Measurements from ENCODE around the gene OR51B6.
A peak's percentile ranks its signal among the peaks of the same experiment; 100 is the strongest.
"Not testable (repeated sequence)": the region's sequence is repeated elsewhere in the genome, so short reads cannot be mapped to it uniquely, and the experiment has no call there.

The OR51B6 gene

DNA sequence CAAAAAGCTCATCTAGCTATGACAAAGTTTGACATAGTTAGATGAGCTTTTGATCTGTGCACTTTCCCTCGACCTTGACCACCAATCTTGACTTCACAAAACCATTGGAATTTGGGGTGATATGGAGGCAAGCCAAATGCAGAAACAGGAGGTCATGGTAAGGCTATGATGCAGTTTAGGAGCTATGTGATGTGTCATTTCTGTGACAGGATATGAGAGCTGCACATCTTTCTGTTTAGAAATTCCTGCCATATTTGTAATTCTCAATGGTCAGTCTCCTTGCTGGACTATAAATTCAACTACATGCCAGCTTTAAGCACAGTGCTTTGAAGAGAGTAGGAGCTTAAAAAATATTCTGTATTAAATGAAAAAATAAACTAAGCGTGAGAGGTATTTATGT is 12.9 kb downstream of the OR51B6 start:
- no peak overlapping the region for H4K91ac ChIP-seq (ENCODE audit: low read depth, low read length)
- no peak overlapping the region for H3K4me2 ChIP-seq (ENCODE audit: low read length)
- no peak overlapping the region for H3K23ac ChIP-seq (ENCODE audit: low read length)
- no peak overlapping the region for H4K8ac ChIP-seq (ENCODE audit: low read depth, low read length)
- no peaks in the 10 kb centered on the region for H3K9me3 ChIP-seq (ENCODE audit: insufficient read depth, low read depth, low read length)
- no peak overlapping the region for H3K9ac ChIP-seq (ENCODE audit: low read length)
- H3K79me1 ChIP-seq (ENCODE audit: low read length) = no peaks in the 10 kb centered on the region
- no peak overlapping the region for H2AFZ ChIP-seq (ENCODE audit: insufficient read depth, low read length, poor library complexity)
- no peak overlapping the region for H2AK5ac ChIP-seq (ENCODE audit: low read length)
- peak in 1 of 2 donors; percentile 51 for DNase-seq
- H3K4me1 ChIP-seq (ENCODE audit: control insufficient read depth in 1 of 2, insufficient read depth in 2 of 2, low read length in 2 of 2) = peaks cover 0 to 3% of the 10 kb centered on the region in 2 experiments
- no peak overlapping the region for H3K18ac ChIP-seq (ENCODE audit: low read length)
- H2BK120ac ChIP-seq (ENCODE audit: insufficient read depth, low read length, poor library complexity) = no peak overlapping the region
- no peak overlapping the region for H2BK12ac ChIP-seq (ENCODE audit: low read length)
- H3K4me3 ChIP-seq (ENCODE audit: low read depth, low read length) = no peak overlapping the region
- no peaks in the 10 kb centered on the region for H3K79me2 ChIP-seq (ENCODE audit: control insufficient read depth, insufficient read depth, low read length, poor library complexity)
- H3K4ac ChIP-seq (ENCODE audit: low read depth, low read length) = no peak overlapping the region
- no peak overlapping the region for H3K27ac ChIP-seq (ENCODE audit: low read depth, low read length)
- no peak overlapping the region for H3K14ac ChIP-seq (ENCODE audit: low read length)
- H3K36me3 ChIP-seq (ENCODE audit: control insufficient read depth in 1 of 2, insufficient read depth in 2 of 2, low read length in 2 of 2) = no peaks in the 10 kb centered on the region
- no peaks in the 10 kb centered on the region for H3K27me3 ChIP-seq (ENCODE audit: insufficient read depth, low read length)
- no CpG with 5 or more reads among the region's 2 CpGs for WGBS (ENCODE audit: extremely low coverage, insufficient coverage, insufficient read length)
- no peak overlapping the region for H2BK5ac ChIP-seq (ENCODE audit: low read depth, low read length, poor library complexity)
- H4K12ac ChIP-seq (ENCODE audit: low read depth, low read length) = no peak overlapping the region

DNA sequence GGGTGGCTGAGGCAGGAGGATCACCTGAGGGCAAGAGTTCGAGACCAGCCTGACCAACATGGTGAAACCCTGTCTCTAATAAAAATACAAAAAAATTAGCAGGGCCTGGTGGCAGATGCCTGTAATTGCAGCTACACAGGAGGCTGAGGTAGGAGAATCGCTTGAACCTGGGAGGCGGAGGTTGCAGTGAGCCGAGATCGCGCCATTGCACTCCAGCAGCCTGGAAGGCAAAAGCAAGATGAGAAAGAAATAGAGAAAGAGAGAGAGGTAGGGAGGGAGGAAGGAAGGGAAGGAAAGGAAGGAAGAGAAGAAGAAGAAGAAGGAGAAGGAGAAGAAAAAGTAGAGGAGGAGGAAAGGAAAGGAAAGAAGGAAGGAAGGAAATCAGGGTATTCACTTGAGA is 15.1 kb downstream of the OR51B6 start:
- not testable (repeated sequence) for H4K8ac ChIP-seq (ENCODE audit: low read depth, low read length); H3K4ac ChIP-seq (ENCODE audit: low read depth, low read length); H3K79me2 ChIP-seq (ENCODE audit: control insufficient read depth, insufficient read depth, low read length, poor library complexity); H4K12ac ChIP-seq (ENCODE audit: low read depth, low read length); H3K4me2 ChIP-seq (ENCODE audit: low read length); H3K4me1 ChIP-seq (ENCODE audit: control insufficient read depth in 1 of 2, insufficient read depth in 2 of 2, low read length in 2 of 2); H3K27me3 ChIP-seq (ENCODE audit: insufficient read depth, low read length); H3K18ac ChIP-seq (ENCODE audit: low read length); H2BK12ac ChIP-seq (ENCODE audit: low read length); H3K9me3 ChIP-seq (ENCODE audit: insufficient read depth, low read depth, low read length); H3K4me3 ChIP-seq (ENCODE audit: low read depth, low read length); H2AK5ac ChIP-seq (ENCODE audit: low read length); H3K79me1 ChIP-seq (ENCODE audit: low read length); H3K27ac ChIP-seq (ENCODE audit: low read depth, low read length); H2AFZ ChIP-seq (ENCODE audit: insufficient read depth, low read length, poor library complexity); DNase-seq; H3K14ac ChIP-seq (ENCODE audit: low read length); H3K36me3 ChIP-seq (ENCODE audit: control insufficient read depth in 1 of 2, insufficient read depth in 2 of 2, low read length in 2 of 2); H3K9ac ChIP-seq (ENCODE audit: low read length); H4K91ac ChIP-seq (ENCODE audit: low read depth, low read length); H2BK120ac ChIP-seq (ENCODE audit: insufficient read depth, low read length, poor library complexity); H2BK5ac ChIP-seq (ENCODE audit: low read depth, low read length, poor library complexity); H3K23ac ChIP-seq (ENCODE audit: low read length)
- no CpG with 5 or more reads among the region's 6 CpGs for WGBS (ENCODE audit: extremely low coverage, insufficient coverage, insufficient read length)

DNA sequence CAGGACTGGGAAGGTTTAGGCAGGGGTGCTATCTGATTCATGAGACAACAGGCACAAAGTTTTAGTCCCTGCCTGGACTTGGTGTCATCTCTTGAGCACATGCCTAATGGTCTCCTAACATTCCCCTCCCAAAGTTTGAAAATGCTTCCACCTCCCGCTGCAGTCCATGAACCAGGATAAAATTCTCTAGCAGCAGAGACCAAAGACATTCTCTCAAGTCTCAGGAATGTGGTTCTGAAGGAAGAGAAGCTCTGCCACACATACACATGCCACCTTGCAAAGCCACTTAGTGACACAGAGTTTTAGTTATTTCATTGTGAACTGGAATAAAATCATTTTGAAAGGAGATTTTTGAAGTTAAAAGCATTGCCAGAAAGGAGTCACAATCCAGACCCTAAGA is 15.5 kb downstream of the OR51B6 start:
- no peak overlapping the region for H2BK120ac ChIP-seq (ENCODE audit: insufficient read depth, low read length, poor library complexity)
- H3K4me2 ChIP-seq (ENCODE audit: low read length) = no peak overlapping the region
- H2AK5ac ChIP-seq (ENCODE audit: low read length) = no peak overlapping the region
- H3K27ac ChIP-seq (ENCODE audit: low read depth, low read length) = no peak overlapping the region
- no peak overlapping the region for H3K23ac ChIP-seq (ENCODE audit: low read length)
- H3K79me2 ChIP-seq (ENCODE audit: control insufficient read depth, insufficient read depth, low read length, poor library complexity) = no peaks in the 10 kb centered on the region
- no peak overlapping the region for H4K8ac ChIP-seq (ENCODE audit: low read depth, low read length)
- H4K91ac ChIP-seq (ENCODE audit: low read depth, low read length) = no peak overlapping the region
- no peaks in the 10 kb centered on the region for H3K79me1 ChIP-seq (ENCODE audit: low read length)
- H3K4ac ChIP-seq (ENCODE audit: low read depth, low read length) = no peak overlapping the region
- WGBS (ENCODE audit: extremely low coverage, insufficient coverage, insufficient read length) = no CpG with 5 or more reads among the region's 1 CpG
- H3K9me3 ChIP-seq (ENCODE audit: insufficient read depth, low read depth, low read length) = no peaks in the 10 kb centered on the region
- no peak overlapping the region for H2AFZ ChIP-seq (ENCODE audit: insufficient read depth, low read length, poor library complexity)
- H2BK5ac ChIP-seq (ENCODE audit: low read depth, low read length, poor library complexity) = no peak overlapping the region
- H3K36me3 ChIP-seq (ENCODE audit: control insufficient read depth in 1 of 2, insufficient read depth in 2 of 2, low read length in 2 of 2) = no peaks in the 10 kb centered on the region
- peaks cover 0 to 3% of the 10 kb centered on the region in 2 experiments for H3K4me1 ChIP-seq (ENCODE audit: control insufficient read depth in 1 of 2, insufficient read depth in 2 of 2, low read length in 2 of 2)
- no peak overlapping the region for H3K9ac ChIP-seq (ENCODE audit: low read length)
- no peak overlapping the region for H2BK12ac ChIP-seq (ENCODE audit: low read length)
- no peak overlapping the region for H3K4me3 ChIP-seq (ENCODE audit: low read depth, low read length)
- H3K14ac ChIP-seq (ENCODE audit: low read length) = no peak overlapping the region
- no peak overlapping the region for H4K12ac ChIP-seq (ENCODE audit: low read depth, low read length)
- DNase-seq = peak in 1 of 2 donors; percentile 30
- H3K27me3 ChIP-seq (ENCODE audit: insufficient read depth, low read length) = no peaks in the 10 kb centered on the region
- no peak overlapping the region for H3K18ac ChIP-seq (ENCODE audit: low read length)

DNA sequence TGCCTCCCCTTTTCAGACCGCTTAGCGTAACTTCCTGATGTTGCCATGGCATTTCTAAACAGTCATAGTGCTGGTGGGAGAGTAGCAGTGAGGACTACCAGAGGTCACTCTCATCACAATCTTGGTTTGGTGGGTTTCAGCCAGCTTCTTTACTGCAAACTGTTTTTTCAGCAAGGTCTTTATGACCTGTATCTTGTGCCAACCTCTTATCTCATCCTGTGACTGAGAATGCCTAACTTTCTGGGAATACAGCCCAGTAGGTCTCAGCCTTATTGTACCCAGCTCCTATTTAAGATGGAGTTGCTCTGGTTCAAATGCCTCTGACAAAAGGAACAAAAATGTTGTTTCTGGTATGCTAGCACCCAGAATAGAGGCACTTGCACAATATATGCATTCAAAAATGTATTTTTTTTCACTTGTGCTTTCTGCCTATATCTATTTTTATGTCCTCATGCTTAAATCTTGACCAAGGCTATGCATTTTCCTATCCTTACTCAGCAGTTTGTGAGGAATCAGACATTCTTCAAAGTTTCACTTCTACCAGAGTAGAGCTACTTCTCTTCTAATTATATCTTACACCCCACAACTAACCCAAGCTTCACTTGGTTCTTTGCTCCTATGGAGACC is 16.3 kb downstream of the OR51B6 start:
- H3K9me3 ChIP-seq (ENCODE audit: insufficient read depth, low read depth, low read length) = no peaks in the 10 kb centered on the region
- H3K4me1 ChIP-seq (ENCODE audit: control insufficient read depth in 1 of 2, insufficient read depth in 2 of 2, low read length in 2 of 2) = peaks cover 0 to 3% of the 10 kb centered on the region in 2 experiments
- no peak overlapping the region for H3K27ac ChIP-seq (ENCODE audit: low read depth, low read length)
- no peak overlapping the region for H3K4me2 ChIP-seq (ENCODE audit: low read length)
- no peak overlapping the region for H3K14ac ChIP-seq (ENCODE audit: low read length)
- H2AK5ac ChIP-seq (ENCODE audit: low read length) = no peak overlapping the region
- H3K9ac ChIP-seq (ENCODE audit: low read length) = no peak overlapping the region
- no peaks in the 10 kb centered on the region for H3K27me3 ChIP-seq (ENCODE audit: insufficient read depth, low read length)
- H2BK120ac ChIP-seq (ENCODE audit: insufficient read depth, low read length, poor library complexity) = no peak overlapping the region
- H3K4me3 ChIP-seq (ENCODE audit: low read depth, low read length) = no peak overlapping the region
- no peak overlapping the region for H2BK5ac ChIP-seq (ENCODE audit: low read depth, low read length, poor library complexity)
- H2BK12ac ChIP-seq (ENCODE audit: low read length) = no peak overlapping the region
- H3K36me3 ChIP-seq (ENCODE audit: control insufficient read depth in 1 of 2, insufficient read depth in 2 of 2, low read length in 2 of 2) = no peaks in the 10 kb centered on the region
- no peak overlapping the region for H3K18ac ChIP-seq (ENCODE audit: low read length)
- DNase-seq = peak in 1 of 2 donors; percentile 46
- H4K91ac ChIP-seq (ENCODE audit: low read depth, low read length) = no peak overlapping the region
- no peak overlapping the region for H2AFZ ChIP-seq (ENCODE audit: insufficient read depth, low read length, poor library complexity)
- no peaks in the 10 kb centered on the region for H3K79me2 ChIP-seq (ENCODE audit: control insufficient read depth, insufficient read depth, low read length, poor library complexity)
- H4K8ac ChIP-seq (ENCODE audit: low read depth, low read length) = no peak overlapping the region
- no peak overlapping the region for H3K23ac ChIP-seq (ENCODE audit: low read length)
- no peaks in the 10 kb centered on the region for H3K79me1 ChIP-seq (ENCODE audit: low read length)
- WGBS (ENCODE audit: extremely low coverage, insufficient coverage, insufficient read length) = no CpG with 5 or more reads among the region's 2 CpGs
- H4K12ac ChIP-seq (ENCODE audit: low read depth, low read length) = no peak overlapping the region
- no peak overlapping the region for H3K4ac ChIP-seq (ENCODE audit: low read depth, low read length)
